ENCODE measurements around the gene RNU1-3.
"Not testable (repeated sequence)": the region's sequence is repeated elsewhere in the genome, so short reads cannot be mapped to it uniquely, and the experiment has no call there.

DNA sequence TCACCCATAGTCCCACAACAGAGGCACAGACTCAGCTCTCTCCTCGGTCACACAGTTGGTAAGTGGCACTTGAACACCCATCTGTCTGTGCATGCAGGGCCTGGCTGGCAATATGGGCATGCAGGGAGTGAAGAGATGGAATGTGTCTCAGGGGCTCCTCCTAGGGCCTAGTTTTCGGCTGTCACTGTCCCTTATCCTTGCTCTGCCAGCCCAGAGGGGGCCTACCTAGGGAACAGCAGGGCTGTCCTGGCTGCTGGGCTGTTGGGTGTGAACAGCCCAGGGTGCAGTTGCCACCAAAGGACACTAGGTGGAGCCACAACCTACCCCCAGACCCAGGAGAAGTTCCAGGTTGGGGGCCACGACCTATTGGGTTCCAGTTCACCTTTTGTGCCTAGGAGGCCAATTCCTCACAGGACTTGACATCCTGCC lies 42.9 kb upstream of the RNU1-3 start:
- TF ChIP-seq EZH2 (IDR thresholded peaks at IDR 0.05; ENCODE audit: borderline replicate concordance, low read length), result not testable (repeated sequence)
- TF ChIP-seq, protein P1, sequence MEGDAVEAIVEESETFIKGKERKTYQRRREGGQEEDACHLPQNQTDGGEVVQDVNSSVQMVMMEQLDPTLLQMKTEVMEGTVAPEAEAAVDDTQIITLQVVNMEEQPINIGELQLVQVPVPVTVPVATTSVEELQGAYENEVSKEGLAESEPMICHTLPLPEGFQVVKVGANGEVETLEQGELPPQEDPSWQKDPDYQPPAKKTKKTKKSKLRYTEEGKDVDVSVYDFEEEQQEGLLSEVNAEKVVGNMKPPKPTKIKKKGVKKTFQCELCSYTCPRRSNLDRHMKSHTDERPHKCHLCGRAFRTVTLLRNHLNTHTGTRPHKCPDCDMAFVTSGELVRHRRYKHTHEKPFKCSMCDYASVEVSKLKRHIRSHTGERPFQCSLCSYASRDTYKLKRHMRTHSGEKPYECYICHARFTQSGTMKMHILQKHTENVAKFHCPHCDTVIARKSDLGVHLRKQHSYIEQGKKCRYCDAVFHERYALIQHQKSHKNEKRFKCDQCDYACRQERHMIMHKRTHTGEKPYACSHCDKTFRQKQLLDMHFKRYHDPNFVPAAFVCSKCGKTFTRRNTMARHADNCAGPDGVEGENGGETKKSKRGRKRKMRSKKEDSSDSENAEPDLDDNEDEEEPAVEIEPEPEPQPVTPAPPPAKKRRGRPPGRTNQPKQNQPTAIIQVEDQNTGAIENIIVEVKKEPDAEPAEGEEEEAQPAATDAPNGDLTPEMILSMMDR (IDR thresholded peaks at IDR 0.05; ENCODE audit: low read length), result not testable (repeated sequence)

All from OCI-LY1 (cell line).